Esophagus muscularis mucosa (tissue), 3 donors: Measurements from ENCODE around the gene CD59.

ENCODE experiments used
- POLR2A ChIP-seq: fragments of 450-650 bp; IDR thresholded peaks from one replicate; pipeline ENCODE4 v1.6.1; 2017; ENCODE audit warnings: antibody characterized with exemption, moderate library complexity, mild to moderate bottlenecking, low read depth
- TF ChIP-seq, protein P1 (sequence below), 3 experiments: fragments of 200-600 bp in 2 of 3; fragments of 450-650 bp in 1 of 3; sonication (generic) in 2 of 3; IDR thresholded peaks; one replicate each; pipeline ENCODE4 v1.5.1; 2017 to 2019; ENCODE audit warnings: antibody characterized with exemption in 3 of 3, mild to moderate bottlenecking in 2 of 3, moderate library complexity in 1 of 3

DNA sequence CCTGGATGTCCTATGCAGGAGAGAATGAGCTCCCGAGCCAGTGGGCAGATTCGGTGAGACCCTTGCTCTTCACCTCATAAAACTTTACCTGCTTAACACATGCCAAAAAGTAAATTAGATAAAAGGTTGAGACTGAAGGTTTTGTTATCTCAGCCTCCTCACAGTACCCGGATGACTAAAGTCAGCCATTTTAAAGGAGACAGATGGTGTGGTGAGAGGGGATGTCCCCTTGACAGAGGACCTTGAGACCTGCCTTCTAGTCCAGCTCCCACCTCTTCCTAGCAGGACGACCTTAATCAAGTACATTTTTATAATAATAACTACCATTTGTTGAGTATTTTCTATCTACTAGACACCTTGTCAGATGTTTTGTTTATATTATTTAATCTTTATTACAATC, 75.3 kb downstream of the CD59 start:
- TF ChIP-seq, protein P1, sequence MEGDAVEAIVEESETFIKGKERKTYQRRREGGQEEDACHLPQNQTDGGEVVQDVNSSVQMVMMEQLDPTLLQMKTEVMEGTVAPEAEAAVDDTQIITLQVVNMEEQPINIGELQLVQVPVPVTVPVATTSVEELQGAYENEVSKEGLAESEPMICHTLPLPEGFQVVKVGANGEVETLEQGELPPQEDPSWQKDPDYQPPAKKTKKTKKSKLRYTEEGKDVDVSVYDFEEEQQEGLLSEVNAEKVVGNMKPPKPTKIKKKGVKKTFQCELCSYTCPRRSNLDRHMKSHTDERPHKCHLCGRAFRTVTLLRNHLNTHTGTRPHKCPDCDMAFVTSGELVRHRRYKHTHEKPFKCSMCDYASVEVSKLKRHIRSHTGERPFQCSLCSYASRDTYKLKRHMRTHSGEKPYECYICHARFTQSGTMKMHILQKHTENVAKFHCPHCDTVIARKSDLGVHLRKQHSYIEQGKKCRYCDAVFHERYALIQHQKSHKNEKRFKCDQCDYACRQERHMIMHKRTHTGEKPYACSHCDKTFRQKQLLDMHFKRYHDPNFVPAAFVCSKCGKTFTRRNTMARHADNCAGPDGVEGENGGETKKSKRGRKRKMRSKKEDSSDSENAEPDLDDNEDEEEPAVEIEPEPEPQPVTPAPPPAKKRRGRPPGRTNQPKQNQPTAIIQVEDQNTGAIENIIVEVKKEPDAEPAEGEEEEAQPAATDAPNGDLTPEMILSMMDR (IDR thresholded peaks at IDR 0.05) = no peak
- TF ChIP-seq POLR2A = no peak
